ENCODE data around the gene ANAPC16. TPM values are rescaled to one million over a fixed set of nuclear protein-coding genes. Genes with fewer than 3 reads are reported as not detected.

The ANAPC16 gene
- total RNA-seq, 1 donor from 2014 or later: 37.0 TPM

DNA sequence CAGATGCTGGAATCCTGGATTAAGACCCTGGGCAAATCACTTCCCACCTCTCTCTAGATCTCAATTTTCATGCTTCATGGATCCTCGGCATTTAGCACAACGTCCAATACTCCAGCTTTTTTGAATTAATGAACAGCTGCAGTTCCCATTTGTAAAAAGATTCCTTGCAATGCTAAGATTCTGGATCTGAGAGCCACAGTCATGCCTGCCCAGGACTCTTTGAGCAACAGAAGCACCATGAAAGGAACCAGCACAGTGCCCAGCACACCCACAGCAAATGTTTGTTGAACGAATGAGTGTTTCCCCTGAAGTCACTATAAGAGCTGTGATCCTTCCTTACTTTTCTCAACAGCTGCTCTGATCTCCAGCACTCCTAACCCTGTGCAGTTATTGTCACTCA, 37.2 kb downstream of the ANAPC16 start:
- Mint-ChIP-seq H3K27ac (ENCODE audit: unreplicated experiment) (no peak overlapping the region), H3K4me3 (ENCODE audit: unreplicated experiment) (no peak overlapping the region), H3K4me1 (ENCODE audit: low read depth, unreplicated experiment) (peaks cover 24% of the 10 kb centered on the region), H3K36me3 (ENCODE audit: unreplicated experiment) (no peaks in the 10 kb centered on the region), H3K9me3 (ENCODE audit: unreplicated experiment) (no peaks in the 10 kb centered on the region), H3K27me3 (ENCODE audit: unreplicated experiment) (peaks cover 4% of the 10 kb centered on the region)
- DNase-seq: no peak
- TF ChIP-seq, protein P1, sequence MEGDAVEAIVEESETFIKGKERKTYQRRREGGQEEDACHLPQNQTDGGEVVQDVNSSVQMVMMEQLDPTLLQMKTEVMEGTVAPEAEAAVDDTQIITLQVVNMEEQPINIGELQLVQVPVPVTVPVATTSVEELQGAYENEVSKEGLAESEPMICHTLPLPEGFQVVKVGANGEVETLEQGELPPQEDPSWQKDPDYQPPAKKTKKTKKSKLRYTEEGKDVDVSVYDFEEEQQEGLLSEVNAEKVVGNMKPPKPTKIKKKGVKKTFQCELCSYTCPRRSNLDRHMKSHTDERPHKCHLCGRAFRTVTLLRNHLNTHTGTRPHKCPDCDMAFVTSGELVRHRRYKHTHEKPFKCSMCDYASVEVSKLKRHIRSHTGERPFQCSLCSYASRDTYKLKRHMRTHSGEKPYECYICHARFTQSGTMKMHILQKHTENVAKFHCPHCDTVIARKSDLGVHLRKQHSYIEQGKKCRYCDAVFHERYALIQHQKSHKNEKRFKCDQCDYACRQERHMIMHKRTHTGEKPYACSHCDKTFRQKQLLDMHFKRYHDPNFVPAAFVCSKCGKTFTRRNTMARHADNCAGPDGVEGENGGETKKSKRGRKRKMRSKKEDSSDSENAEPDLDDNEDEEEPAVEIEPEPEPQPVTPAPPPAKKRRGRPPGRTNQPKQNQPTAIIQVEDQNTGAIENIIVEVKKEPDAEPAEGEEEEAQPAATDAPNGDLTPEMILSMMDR (IDR thresholded peaks at IDR 0.05; ENCODE audit: partially characterized antibody, unreplicated experiment): no peak

DNA sequence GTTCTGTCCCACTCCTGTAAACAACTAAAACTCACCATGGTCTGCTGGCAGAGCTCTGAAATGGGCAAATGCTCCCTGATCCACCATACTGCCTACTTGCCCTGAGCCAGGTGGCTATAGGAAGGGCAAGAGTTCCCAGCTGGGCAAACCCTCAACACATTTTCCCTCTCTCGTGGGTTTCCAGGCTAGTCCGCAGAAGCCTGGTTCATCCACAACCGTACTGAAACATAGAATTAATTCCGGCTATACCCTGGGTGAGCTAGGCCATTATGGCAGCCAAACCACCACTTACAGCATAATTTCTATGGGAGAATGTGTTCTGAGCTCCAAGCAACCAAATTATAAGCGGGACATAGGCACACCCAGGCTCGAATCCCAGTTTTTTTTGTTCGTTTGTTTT, 37.8 kb downstream of the ANAPC16 start:
- H3K9me3 Mint-ChIP-seq (ENCODE audit: unreplicated experiment): no peaks in the 10 kb centered on the region

DNA sequence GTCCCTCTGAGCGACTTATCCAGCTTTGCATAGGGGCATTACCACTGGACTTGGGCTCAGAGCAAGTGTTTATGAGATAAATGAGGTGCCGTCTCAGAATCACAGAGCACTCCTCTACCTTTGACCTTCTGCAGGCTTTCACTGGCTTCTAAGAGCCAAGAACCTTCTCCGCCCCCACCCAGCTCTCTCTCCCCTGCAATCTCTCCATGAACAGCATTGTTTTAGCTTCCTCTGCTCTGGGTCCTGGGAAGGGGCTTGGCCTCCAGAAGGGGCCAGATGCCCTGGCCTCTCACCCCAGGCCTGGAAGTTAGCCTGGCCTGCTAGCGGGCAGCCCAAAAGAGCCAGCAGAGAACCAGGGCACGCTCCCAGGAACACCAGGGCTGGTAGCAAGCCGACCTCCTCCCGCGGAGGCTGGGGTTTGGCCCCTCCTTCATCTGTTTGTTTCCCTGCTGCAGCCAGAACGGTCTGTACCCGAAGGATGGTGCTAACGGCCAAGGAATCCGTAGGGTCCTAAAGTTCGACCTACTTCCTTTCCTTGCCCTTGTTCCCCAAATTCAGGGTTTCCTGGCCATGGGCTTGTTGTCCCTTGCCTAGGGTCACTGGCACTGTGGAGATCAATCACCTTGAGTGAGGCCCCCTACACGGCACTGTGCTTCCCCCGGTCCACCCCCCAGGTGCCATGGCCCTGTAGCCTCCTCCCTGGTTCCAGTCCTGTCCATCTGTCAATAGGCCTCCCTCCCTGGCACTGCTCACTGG, 39.2 kb downstream of the ANAPC16 start:
- Mint-ChIP-seq H3K4me3 (ENCODE audit: unreplicated experiment) (peak overlapping the region; percentile 79), H3K4me1 (ENCODE audit: low read depth, unreplicated experiment) (peaks cover 32% of the 10 kb centered on the region), H3K36me3 (ENCODE audit: unreplicated experiment) (no peaks in the 10 kb centered on the region), H3K27me3 (ENCODE audit: unreplicated experiment) (peaks cover 2% of the 10 kb centered on the region), H3K9me3 (ENCODE audit: unreplicated experiment) (peaks cover 6% of the 10 kb centered on the region), H3K27ac (ENCODE audit: unreplicated experiment) (peak overlapping the region; percentile 88)
- TF ChIP-seq, protein P1 (IDR thresholded peaks at IDR 0.05; ENCODE audit: partially characterized antibody, unreplicated experiment): no peak
- peak; percentile 62 for DNase-seq

More for the DNA sequence above, 37.8 kb downstream of the ANAPC16 start:
- H3K4me1 Mint-ChIP-seq (ENCODE audit: low read depth, unreplicated experiment): peaks cover 20% of the 10 kb centered on the region
- no peak overlapping the region for H3K4me3 Mint-ChIP-seq (ENCODE audit: unreplicated experiment)
- H3K27me3 Mint-ChIP-seq (ENCODE audit: unreplicated experiment): peaks cover 4% of the 10 kb centered on the region
- no peaks in the 10 kb centered on the region for H3K36me3 Mint-ChIP-seq (ENCODE audit: unreplicated experiment)
- H3K27ac Mint-ChIP-seq (ENCODE audit: unreplicated experiment): no peak overlapping the region
- TF ChIP-seq, protein P1 (IDR thresholded peaks at IDR 0.05; ENCODE audit: partially characterized antibody, unreplicated experiment): no peak
- DNase-seq: no peak

DNA sequence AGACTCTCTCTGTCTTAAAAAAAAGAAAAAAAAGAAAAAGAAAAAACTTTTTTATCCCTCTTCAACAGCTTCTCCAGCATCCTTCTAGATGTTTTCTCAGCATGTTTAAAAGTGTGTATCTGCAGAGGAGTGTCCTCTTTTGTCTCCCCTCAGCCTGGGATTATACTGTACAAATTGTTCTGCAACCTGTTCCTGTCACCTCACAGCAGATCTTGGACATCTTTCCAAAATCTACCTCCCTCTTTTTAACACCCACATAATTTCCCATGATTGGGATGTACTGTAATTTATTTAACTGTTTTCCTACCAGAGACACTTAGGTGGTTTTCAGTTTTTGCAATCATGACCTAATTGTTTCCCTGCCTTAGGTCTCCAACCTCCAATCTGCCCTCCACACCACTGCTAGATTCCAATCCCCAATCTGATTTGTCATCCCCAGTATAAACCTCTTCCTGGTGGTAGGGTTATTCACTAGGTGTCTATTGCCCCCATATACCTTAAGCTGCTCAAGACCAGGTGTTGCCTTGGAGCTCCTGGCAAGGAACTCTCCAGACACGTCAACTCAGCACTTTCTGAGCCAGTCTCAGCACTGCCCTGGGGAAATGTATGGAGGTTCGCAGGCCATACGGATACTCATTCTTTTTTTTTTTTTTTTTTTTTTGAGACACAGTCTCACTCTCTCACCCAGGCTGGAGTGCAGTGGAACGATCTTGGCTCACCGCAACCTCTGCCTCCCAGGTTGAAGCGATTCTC, 40.3 kb downstream of the ANAPC16 start:
- H3K27ac Mint-ChIP-seq (ENCODE audit: unreplicated experiment): no peak overlapping the region
- no peaks in the 10 kb centered on the region for H3K36me3 Mint-ChIP-seq (ENCODE audit: unreplicated experiment)
- peaks cover 2% of the 10 kb centered on the region for H3K27me3 Mint-ChIP-seq (ENCODE audit: unreplicated experiment)
- DNase-seq: no peak
- peak overlapping the region; percentile 23 for H3K4me3 Mint-ChIP-seq (ENCODE audit: unreplicated experiment)
- H3K9me3 Mint-ChIP-seq (ENCODE audit: unreplicated experiment): peaks cover 9% of the 10 kb centered on the region
- peaks cover 37% of the 10 kb centered on the region for H3K4me1 Mint-ChIP-seq (ENCODE audit: low read depth, unreplicated experiment)
- TF ChIP-seq, protein P1 (IDR thresholded peaks at IDR 0.05; ENCODE audit: partially characterized antibody, unreplicated experiment): no peak

Data from glutamatergic neuron (in vitro differentiated cells).